ENCODE measurements around the gene CCM2L.

CCM2L gene

GRCh38 chr20:31979713-31980426 lies 30.4 kb upstream of the CCM2L start:
- no peak overlapping the region for H3K4me3 ChIP-seq (ENCODE audit: low read depth, low read length)
- no peak for DNase-seq (ENCODE audit: low read depth)
- no peak for TF ChIP-seq CTCF (IDR thresholded peaks at IDR 0.05; ENCODE audit: low read depth, low read length, missing control alignments)

DNA sequence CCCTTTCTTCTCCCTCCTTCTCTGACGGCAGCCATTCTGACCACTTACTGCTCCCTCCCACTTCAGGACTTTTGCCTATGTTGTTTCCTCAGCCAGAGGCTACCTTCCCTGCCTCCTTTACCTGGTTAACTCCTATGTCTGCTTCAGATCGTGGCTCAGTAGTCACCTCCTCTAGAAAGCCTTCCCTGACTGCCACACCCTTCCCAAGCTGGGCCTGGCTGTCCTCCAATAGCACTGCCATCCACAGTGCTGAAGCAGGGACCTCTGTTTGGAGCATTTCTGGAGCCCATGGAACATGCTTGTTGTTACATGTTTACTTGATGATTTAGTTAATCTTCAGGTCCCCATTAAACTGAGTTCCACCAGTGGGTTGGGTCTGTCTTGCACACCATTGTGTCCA lies 28.5 kb upstream of the CCM2L start:
- no peak for DNase-seq (ENCODE audit: low read depth)
- H3K4me3 ChIP-seq (ENCODE audit: low read depth, low read length), result no peak overlapping the region
- no peak for TF ChIP-seq CTCF (IDR thresholded peaks at IDR 0.05; ENCODE audit: low read depth, low read length, missing control alignments)

DNA sequence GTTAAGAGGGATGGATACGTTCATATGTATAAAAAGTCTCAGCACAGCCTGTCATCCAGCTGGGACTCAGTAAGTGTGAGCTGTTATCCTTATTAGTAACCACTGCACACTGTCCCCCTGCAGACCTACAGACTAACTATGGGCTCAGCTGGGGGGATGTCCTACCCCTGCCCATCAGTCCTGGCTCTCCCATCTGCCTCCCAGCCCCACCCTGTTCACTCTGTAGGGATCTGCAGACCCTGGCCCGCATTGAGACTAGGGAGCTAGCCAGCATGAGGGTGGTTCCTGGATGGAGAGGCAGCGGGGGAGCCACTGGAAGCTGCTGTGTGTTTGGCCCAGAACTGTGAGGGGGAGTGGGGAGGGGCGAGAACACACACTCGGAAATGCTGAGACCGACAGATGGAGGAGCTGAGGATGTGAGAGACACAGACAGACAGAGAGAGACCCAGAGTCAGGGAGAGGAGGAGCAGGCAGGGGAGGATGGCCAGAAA lies 25.2 kb upstream of the CCM2L start:
- TF ChIP-seq CTCF (IDR thresholded peaks at IDR 0.05; ENCODE audit: low read depth, low read length, missing control alignments), result no peak
- no peak overlapping the region for H3K4me3 ChIP-seq (ENCODE audit: low read depth, low read length)
- DNase-seq (ENCODE audit: low read depth), result no peak

GRCh38 chr20:31987744-31988143 lies 22.5 kb upstream of the CCM2L start:
- TF ChIP-seq CTCF (IDR thresholded peaks at IDR 0.05; ENCODE audit: low read depth, low read length, missing control alignments), result no peak
- no peak overlapping the region for H3K4me3 ChIP-seq (ENCODE audit: low read depth, low read length)
- no peak for DNase-seq (ENCODE audit: low read depth)

- H3K4me3 ChIP-seq (ENCODE audit: low read depth, low read length), result no peak overlapping the region
- TF ChIP-seq CTCF (IDR thresholded peaks at IDR 0.05; ENCODE audit: low read depth, low read length, missing control alignments), result no peak
- no peak for DNase-seq (ENCODE audit: low read depth)
Observed at GRCh38 chr20:31988430-31989015, 21.7 kb upstream of the CCM2L start.

DNA sequence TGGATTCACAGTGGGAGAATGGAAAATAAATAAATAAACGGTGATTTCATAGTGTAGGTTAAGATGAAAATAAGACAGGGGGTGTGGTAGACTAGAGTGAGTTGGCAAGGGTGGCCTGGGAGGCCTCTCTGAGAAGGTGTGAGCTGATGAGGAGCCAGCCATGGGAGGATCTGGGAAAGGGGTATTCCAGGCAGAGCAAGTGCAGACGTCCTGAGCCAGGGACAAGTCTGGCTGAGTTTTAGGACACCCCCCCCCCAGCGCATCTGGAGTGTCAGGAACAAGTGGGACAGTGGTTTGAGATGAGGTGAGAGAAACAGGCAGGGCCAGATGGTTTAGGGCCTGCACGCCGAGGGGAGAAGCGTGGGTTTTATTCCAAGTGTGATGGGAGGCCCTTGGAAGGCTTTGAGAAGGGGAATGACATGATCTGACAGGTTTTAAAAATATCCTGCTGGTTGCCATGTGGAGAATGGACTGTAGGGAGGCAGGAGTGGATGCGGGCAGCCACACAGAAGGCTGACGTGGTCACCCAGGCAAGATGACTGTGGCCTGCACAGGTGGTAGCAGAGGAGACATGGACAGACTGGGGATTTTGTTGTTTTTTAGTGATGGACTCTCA lies 21.1 kb upstream of the CCM2L start:
- H3K4me3 ChIP-seq (ENCODE audit: low read depth, low read length), result no peak overlapping the region
- no peak for DNase-seq (ENCODE audit: low read depth)
- TF ChIP-seq CTCF (IDR thresholded peaks at IDR 0.05; ENCODE audit: low read depth, low read length, missing control alignments), result no peak

All from GM12864 (cell line).